ENCODE results near the gene BRD3OS.

BRD3OS gene

GRCh38 chr9:134044944-134045343, 19.7 kb downstream of the BRD3OS start:
- H3K27me3 Mint-ChIP-seq: no peaks in the 10 kb centered on the region
- DNase-seq: no peak
- peaks cover 92% of the 10 kb centered on the region for H3K36me3 Mint-ChIP-seq (ENCODE audit: low read depth)
- H3K4me1 Mint-ChIP-seq (ENCODE audit: low read depth): no peaks in the 10 kb centered on the region
- H3K27ac Mint-ChIP-seq: no peak overlapping the region
- H3K9me3 Mint-ChIP-seq: no peaks in the 10 kb centered on the region
- H3K4me3 Mint-ChIP-seq: no peak overlapping the region

GRCh38 chr9:134045841-134046544, 20.7 kb downstream of the BRD3OS start:
- Mint-ChIP-seq H3K27me3 (no peaks in the 10 kb centered on the region), H3K9me3 (no peaks in the 10 kb centered on the region), H3K4me1 (ENCODE audit: low read depth) (no peaks in the 10 kb centered on the region), H3K4me3 (no peak overlapping the region), H3K27ac (no peak overlapping the region), H3K36me3 (ENCODE audit: low read depth) (peaks cover 91% of the 10 kb centered on the region)
- DNase-seq: no peak

- H3K27ac Mint-ChIP-seq: no peak overlapping the region
- H3K4me1 Mint-ChIP-seq (ENCODE audit: low read depth): no peaks in the 10 kb centered on the region
- H3K36me3 Mint-ChIP-seq (ENCODE audit: low read depth): peaks cover 93% of the 10 kb centered on the region
- no peak overlapping the region for H3K4me3 Mint-ChIP-seq
- no peaks in the 10 kb centered on the region for H3K9me3 Mint-ChIP-seq
- DNase-seq: no peak
- H3K27me3 Mint-ChIP-seq: no peaks in the 10 kb centered on the region
Measured at GRCh38 chr9:134046894-134047681, 21.8 kb downstream of the BRD3OS start.

- H3K27ac Mint-ChIP-seq: no peak overlapping the region
- no peak for DNase-seq
- H3K36me3 Mint-ChIP-seq (ENCODE audit: low read depth): peaks cover 96% of the 10 kb centered on the region
- no peak overlapping the region for H3K4me3 Mint-ChIP-seq
- H3K9me3 Mint-ChIP-seq: no peaks in the 10 kb centered on the region
- no peaks in the 10 kb centered on the region for H3K27me3 Mint-ChIP-seq
- no peaks in the 10 kb centered on the region for H3K4me1 Mint-ChIP-seq (ENCODE audit: low read depth)
Measured at GRCh38 chr9:134047868-134048581, 22.7 kb downstream of the BRD3OS start.

- no peaks in the 10 kb centered on the region for H3K4me1 Mint-ChIP-seq (ENCODE audit: low read depth)
Measured at GRCh38 chr9:134048582-134048968, 23.3 kb downstream of the BRD3OS start.

GRCh38 chr9:134049236-134049635, 24.0 kb downstream of the BRD3OS start:
- Mint-ChIP-seq H3K9me3 (no peaks in the 10 kb centered on the region), H3K36me3 (ENCODE audit: low read depth) (peaks cover 84% of the 10 kb centered on the region), H3K4me1 (ENCODE audit: low read depth) (no peaks in the 10 kb centered on the region), H3K27ac (no peak overlapping the region), H3K27me3 (no peaks in the 10 kb centered on the region), H3K4me3 (no peak overlapping the region)
- DNase-seq: no peak

More at GRCh38 chr9:134048582-134048968, 23.3 kb downstream of the BRD3OS start:
- no peaks in the 10 kb centered on the region for H3K9me3 Mint-ChIP-seq
- H3K27ac Mint-ChIP-seq: no peak overlapping the region
- H3K4me3 Mint-ChIP-seq: no peak overlapping the region
- peaks cover 91% of the 10 kb centered on the region for H3K36me3 Mint-ChIP-seq (ENCODE audit: low read depth)
- DNase-seq: no peak
- H3K27me3 Mint-ChIP-seq: no peaks in the 10 kb centered on the region

GRCh38 chr9:134049772-134050588, 24.7 kb downstream of the BRD3OS start:
- Mint-ChIP-seq H3K4me1 (ENCODE audit: low read depth) (no peaks in the 10 kb centered on the region), H3K36me3 (ENCODE audit: low read depth) (peaks cover 77% of the 10 kb centered on the region), H3K27ac (no peak overlapping the region)

GRCh38 chr9:134050726-134051125, 25.4 kb downstream of the BRD3OS start:
- H3K27ac Mint-ChIP-seq: no peak overlapping the region
- no peaks in the 10 kb centered on the region for H3K27me3 Mint-ChIP-seq
- no peak overlapping the region for H3K4me3 Mint-ChIP-seq
- peaks cover under 1% of the 10 kb centered on the region for H3K4me1 Mint-ChIP-seq (ENCODE audit: low read depth)
- DNase-seq: no peak
- H3K9me3 Mint-ChIP-seq: no peaks in the 10 kb centered on the region
- H3K36me3 Mint-ChIP-seq (ENCODE audit: low read depth): peaks cover 70% of the 10 kb centered on the region

More at GRCh38 chr9:134049772-134050588, 24.7 kb downstream of the BRD3OS start:
- no peak overlapping the region for H3K4me3 Mint-ChIP-seq
- no peak for DNase-seq
- H3K27me3 Mint-ChIP-seq: no peaks in the 10 kb centered on the region
- no peaks in the 10 kb centered on the region for H3K9me3 Mint-ChIP-seq

GRCh38 chr9:134051319-134051718, 26.0 kb downstream of the BRD3OS start:
- Mint-ChIP-seq H3K9me3 (no peaks in the 10 kb centered on the region), H3K36me3 (ENCODE audit: low read depth) (peaks cover 64% of the 10 kb centered on the region), H3K27ac (no peak overlapping the region), H3K4me3 (no peak overlapping the region), H3K27me3 (no peaks in the 10 kb centered on the region), H3K4me1 (ENCODE audit: low read depth) (peaks cover 4% of the 10 kb centered on the region)
- no peak for DNase-seq

GRCh38 chr9:134052491-134052890, 27.2 kb downstream of the BRD3OS start:
- Mint-ChIP-seq H3K4me3 (no peak overlapping the region), H3K4me1 (ENCODE audit: low read depth) (peaks cover 12% of the 10 kb centered on the region), H3K27ac (no peak overlapping the region), H3K27me3 (no peaks in the 10 kb centered on the region), H3K36me3 (ENCODE audit: low read depth) (peaks cover 56% of the 10 kb centered on the region), H3K9me3 (no peaks in the 10 kb centered on the region)
- DNase-seq: no peak

GRCh38 chr9:134052941-134053340, 27.7 kb downstream of the BRD3OS start:
- peaks cover 13% of the 10 kb centered on the region for H3K4me1 Mint-ChIP-seq (ENCODE audit: low read depth)
- DNase-seq: no peak
- peaks cover 51% of the 10 kb centered on the region for H3K36me3 Mint-ChIP-seq (ENCODE audit: low read depth)
- no peaks in the 10 kb centered on the region for H3K27me3 Mint-ChIP-seq
- H3K9me3 Mint-ChIP-seq: no peaks in the 10 kb centered on the region
- no peak overlapping the region for H3K4me3 Mint-ChIP-seq
- no peak overlapping the region for H3K27ac Mint-ChIP-seq

- H3K4me1 Mint-ChIP-seq (ENCODE audit: low read depth): peaks cover 14% of the 10 kb centered on the region
- peaks cover 46% of the 10 kb centered on the region for H3K36me3 Mint-ChIP-seq (ENCODE audit: low read depth)
- no peaks in the 10 kb centered on the region for H3K9me3 Mint-ChIP-seq
- H3K27ac Mint-ChIP-seq: no peak overlapping the region
- no peaks in the 10 kb centered on the region for H3K27me3 Mint-ChIP-seq
- DNase-seq: no peak
- H3K4me3 Mint-ChIP-seq: no peak overlapping the region
Measured at GRCh38 chr9:134053401-134053871, 28.2 kb downstream of the BRD3OS start.

- no peak for DNase-seq
- Mint-ChIP-seq H3K4me3 (no peak overlapping the region), H3K4me1 (ENCODE audit: low read depth) (peaks cover 21% of the 10 kb centered on the region), H3K27ac (no peak overlapping the region), H3K9me3 (no peaks in the 10 kb centered on the region), H3K27me3 (no peaks in the 10 kb centered on the region), H3K36me3 (ENCODE audit: low read depth) (peaks cover 39% of the 10 kb centered on the region)
Measured at GRCh38 chr9:134053941-134054761, 28.9 kb downstream of the BRD3OS start.
